ENCODE measurements around the gene MAP1LC3C.

MAP1LC3C gene

GRCh38 chr1:241979071-241979470, 19.8 kb downstream of the MAP1LC3C start:
- TF ChIP-seq CTCF (IDR thresholded peaks at IDR 0.05) = no peak
- TF ChIP-seq ZFX (IDR thresholded peaks at IDR 0.05; ENCODE audit: borderline replicate concordance) = no peak
- H3K27ac ChIP-seq = no peak overlapping the region

- TF ChIP-seq ZFX (IDR thresholded peaks at IDR 0.05; ENCODE audit: borderline replicate concordance) (no peak), CTCF (IDR thresholded peaks at IDR 0.05) (no peak)
- no peak overlapping the region for H3K27ac ChIP-seq
These were observed 22.7 kb downstream of the MAP1LC3C start for GRCh38 chr1:241976229-241976628.

GRCh38 chr1:241972703-241973369, 26.1 kb downstream of the MAP1LC3C start:
- TF ChIP-seq ZFX (IDR thresholded peaks at IDR 0.05; ENCODE audit: borderline replicate concordance) = no peak
- no peak for TF ChIP-seq CTCF (IDR thresholded peaks at IDR 0.05)
- no peak overlapping the region for H3K27ac ChIP-seq

- no peak overlapping the region for H3K27ac ChIP-seq
- TF ChIP-seq CTCF (IDR thresholded peaks at IDR 0.05) (no peak), ZFX (IDR thresholded peaks at IDR 0.05; ENCODE audit: borderline replicate concordance) (no peak)
These were observed 30.3 kb downstream of the MAP1LC3C start for GRCh38 chr1:241968611-241969010.

GRCh38 chr1:241964550-241965282, 34.2 kb downstream of the MAP1LC3C start:
- no peak for TF ChIP-seq ZFX (IDR thresholded peaks at IDR 0.05; ENCODE audit: borderline replicate concordance)
- TF ChIP-seq CTCF (IDR thresholded peaks at IDR 0.05) = no peak
- no peak overlapping the region for H3K27ac ChIP-seq

GRCh38 chr1:241963722-241964121, 35.2 kb downstream of the MAP1LC3C start:
- no peak overlapping the region for H3K27ac ChIP-seq
- TF ChIP-seq ZFX (IDR thresholded peaks at IDR 0.05; ENCODE audit: borderline replicate concordance) (no peak), CTCF (IDR thresholded peaks at IDR 0.05) (no peak)

GRCh38 chr1:241962153-241962552, 36.7 kb downstream of the MAP1LC3C start:
- no peak overlapping the region for H3K27ac ChIP-seq
- no peak for TF ChIP-seq ZFX (IDR thresholded peaks at IDR 0.05; ENCODE audit: borderline replicate concordance)
- TF ChIP-seq CTCF (IDR thresholded peaks at IDR 0.05) = no peak

All from 22Rv1 (cell line).